ENCODE measurements around the gene ARL15.

The ARL15 gene

DNA sequence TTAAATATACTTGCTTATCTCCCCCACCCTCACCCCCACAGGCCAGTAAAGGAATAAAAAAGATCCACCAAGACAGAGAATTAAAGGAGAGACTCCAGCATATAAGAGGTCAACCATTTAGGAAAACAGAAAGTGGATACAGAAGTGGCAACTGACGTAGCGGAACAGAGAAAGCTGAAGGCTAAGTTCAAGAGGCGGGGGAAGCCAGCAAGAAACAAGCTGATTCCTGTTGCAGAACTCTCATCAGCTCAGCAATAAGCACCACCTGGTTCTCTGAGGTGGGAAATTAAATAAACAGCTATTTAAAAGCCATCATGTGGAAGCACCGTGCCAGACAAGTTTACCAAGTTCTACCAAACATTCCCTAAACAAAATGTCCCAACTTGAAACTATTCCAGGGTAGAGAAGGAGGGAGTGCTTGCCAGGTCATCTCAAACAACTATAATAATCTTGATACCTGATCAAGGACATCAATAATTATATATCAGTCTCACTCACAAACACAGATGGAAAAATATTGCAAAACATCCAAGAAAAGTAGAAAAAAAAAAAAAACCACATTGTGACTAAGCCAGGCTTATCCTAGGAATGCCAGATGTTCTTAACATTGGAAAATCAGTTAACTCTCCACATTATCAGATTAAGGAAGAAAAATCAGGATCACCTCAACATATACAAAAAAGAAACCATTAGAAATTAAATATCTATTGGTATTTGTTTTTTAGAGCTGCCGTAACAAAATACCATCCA, 7.3 kb upstream of the ARL15 start:
- no peak for DNase-seq (ENCODE audit: low read depth)
- no peak overlapping the region for H3K4me3 ChIP-seq (ENCODE audit: low read depth, low read length)

DNA sequence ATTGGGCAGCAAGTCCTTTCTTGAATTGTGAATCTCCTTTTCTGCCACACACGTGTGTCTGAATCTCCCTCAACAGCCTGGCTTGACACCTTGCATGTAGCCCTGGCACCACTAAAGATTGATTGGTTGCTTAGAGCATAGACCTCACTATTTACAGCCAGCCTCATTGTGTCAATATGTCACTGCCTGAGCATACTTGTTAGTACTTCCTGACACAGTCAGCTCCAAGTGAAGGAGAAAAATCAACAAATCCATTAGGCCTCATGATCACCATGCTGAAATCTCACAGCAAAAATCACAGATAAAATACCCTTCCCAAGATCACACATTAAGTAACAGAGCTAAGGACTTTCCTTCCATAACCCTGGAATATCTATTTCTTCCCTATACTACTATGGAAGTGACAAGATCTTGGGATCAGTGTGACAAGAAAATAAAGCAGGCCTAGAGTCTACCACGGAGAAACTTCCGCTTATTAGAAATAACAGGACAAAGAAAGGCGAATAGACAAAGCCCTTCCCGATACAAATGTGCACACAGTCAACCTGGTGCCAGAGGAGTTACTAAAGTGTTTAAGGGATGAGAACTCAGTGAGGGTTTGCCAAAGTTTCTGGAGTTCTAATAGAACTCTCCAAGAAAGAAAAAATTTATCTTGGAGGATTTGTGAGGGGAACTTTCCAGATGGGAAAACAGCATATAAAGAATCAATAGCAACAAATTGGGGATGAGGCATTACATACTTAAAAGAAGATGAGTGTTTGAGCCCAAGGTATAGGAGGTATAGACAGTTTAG, 5.6 kb upstream of the ARL15 start:
- no peak overlapping the region for H3K4me3 ChIP-seq (ENCODE audit: low read depth, low read length)
- no peak for DNase-seq (ENCODE audit: low read depth)

DNA sequence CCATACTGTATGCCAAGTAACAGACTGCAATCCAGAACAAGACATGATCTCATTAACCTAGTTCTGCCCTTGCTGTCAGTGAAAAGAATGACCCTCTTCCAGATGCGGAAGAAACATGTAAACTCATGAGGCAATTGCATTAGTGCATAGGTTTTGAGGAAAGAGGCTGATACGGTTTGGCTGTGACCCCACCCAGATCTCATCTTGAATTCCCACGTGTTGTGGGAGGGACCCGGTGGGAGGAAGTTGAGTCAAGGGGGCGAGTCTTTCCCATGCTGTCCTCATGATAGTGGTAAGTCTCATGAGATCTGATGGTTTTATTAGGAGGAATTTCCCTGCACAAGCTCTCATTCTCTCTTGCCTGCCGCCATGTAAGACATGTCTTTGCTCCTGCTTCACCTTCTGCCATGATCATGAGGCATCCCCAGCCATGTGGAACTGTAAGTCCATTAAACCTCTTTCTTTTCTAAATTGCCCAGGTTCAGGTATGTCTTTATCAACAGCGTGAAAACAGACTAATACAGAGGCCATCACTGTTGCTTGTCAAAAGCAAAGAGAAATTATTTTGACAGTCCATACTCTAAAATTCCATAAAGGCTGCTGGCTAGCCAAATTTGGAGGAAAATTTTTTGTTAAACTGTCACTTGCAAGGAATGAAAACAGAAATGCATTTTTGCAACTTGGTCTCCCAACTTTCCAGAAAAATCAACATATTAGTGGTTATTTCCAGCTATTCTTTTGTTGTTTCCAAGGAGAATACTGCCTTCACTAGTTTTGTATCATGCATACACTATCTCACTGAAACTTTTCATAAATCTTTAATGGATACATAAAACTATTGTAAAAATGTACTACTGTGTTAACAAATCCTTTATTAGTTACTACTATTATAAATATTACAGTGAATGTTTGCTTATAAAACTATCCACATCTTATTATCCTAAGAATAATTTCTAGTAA, 3.2 kb upstream of the ARL15 start:
- no peak for DNase-seq (ENCODE audit: low read depth)
- no peak overlapping the region for H3K4me3 ChIP-seq (ENCODE audit: low read depth, low read length)

DNA sequence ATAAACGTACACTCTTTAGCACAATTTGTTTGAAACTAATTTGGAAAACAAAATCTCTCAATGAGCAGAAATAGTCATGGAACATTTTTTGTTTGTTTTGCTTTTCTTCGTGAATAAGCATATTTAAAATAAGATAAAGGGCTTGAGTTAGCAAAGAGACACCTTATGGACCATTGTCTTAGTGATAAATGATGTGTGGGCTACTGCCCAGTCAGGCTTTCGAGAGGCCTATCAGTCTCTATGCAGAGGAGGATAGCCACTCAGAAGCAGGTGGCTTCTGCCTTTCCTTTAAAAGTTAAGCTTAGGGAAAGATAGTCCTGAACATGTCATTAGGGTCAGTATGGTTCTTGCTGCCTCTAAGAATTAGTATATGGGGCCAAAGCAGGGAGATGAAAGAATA, 2.1 kb upstream of the ARL15 start:
- DNase-seq (ENCODE audit: low read depth) = no peak

DNA sequence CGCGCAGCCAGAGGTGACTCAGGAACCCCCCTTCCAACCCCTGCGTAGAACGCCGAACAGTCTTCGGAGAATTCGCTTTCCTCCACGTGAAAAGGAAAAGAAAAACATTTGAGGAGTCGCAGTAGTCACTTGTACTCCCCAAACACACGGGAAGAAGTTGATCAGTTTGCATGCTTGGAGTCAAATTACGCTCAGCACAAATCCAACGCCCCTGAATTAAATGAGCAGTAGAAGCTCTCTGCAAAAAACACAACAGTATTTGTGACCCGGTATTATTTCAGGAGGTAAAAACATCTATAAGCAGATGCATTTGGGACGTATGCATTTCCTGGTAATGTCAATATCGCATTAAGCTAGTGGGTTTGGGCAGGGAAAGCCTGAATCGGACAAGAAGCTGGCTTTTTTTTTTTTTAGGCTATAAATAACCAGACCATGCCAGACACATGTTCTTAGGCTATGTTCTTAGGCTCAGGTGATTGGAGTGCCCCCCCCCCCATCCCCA, 854 bp upstream of the ARL15 start:
- no peak for DNase-seq (ENCODE audit: low read depth)
- H3K4me3 ChIP-seq (ENCODE audit: low read depth, low read length) = peak overlapping the region; percentile 92

More for the DNA sequence above, 2.1 kb upstream of the ARL15 start:
- no peak overlapping the region for H3K4me3 ChIP-seq (ENCODE audit: low read depth, low read length)

DNA sequence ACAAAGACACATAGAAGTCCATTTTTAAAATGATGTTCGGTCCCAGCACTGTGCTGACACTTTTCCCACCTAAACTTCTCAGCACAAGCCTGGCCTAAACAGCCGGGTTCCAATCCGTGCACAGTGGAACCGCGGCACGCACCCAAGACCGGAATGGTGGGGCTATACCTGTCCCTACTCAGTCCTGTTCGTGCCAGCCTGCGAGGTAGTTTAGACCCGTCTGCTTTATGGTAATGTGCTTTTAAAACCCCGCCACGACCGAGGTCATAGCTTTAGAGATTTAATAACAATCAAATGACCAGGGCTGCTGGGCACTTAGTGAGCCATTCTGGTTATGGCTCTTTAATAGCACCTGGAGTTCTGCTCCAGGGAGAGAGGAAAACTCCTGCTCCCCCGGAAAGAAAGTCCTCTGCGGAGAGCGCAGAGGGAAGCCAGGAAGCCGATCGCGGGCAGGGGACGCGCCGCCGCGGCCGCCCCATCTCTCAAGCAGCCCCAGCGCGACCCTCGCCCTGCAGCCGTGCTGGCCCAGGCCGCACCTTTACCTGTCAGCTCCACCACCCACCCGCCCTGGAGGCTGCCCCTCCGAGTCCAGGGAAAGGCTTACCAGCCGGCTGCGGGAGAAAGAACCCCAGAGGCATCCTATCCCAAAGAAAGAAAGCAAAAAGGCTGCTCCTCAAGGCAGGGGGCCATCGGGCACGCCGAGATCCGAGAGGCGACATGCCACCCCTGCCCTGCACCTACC, 511 bp downstream of the ARL15 start:
- no peak for DNase-seq (ENCODE audit: low read depth)

DNA sequence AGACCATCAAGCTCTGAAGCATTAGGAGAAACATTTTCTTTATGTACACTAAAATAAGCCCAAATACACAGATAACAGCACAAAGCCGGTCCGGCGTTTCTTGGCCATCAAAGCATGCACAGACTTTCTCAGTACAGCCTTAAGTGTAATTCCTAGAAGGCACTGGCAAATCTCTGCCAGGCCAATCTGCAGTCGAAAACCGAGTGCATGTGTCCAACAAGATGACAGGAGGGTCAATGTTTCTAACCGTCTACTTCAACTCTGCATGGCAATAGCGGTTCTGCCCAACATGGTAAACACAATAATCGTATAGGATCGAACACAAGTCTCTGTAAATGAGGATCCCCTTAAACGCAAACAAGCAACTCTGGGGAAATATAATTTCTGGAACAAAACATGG, 1.1 kb downstream of the ARL15 start:
- DNase-seq (ENCODE audit: low read depth) = no peak

More for the DNA sequence above, 511 bp downstream of the ARL15 start:
- peak overlapping the region; percentile 92 for H3K4me3 ChIP-seq (ENCODE audit: low read depth, low read length)

DNA sequence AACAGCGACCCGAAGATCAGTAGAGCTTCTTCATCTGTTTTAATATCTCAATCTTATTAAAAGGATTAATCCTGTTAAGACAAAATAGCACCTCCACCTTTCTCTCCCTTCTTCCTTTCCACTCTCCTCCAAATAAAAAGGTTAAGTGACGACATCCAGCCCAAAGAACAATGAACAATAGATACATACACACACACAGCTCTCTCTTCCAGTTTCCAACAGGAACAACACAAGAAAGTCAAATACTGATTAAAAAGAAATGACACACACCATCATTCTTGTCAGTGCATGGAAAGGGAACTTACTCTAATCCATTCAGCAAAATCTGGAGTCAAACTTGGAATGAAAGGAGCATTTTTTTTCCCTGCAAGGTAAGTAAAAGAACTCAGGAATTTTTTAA, 2.8 kb downstream of the ARL15 start:
- H3K4me3 ChIP-seq (ENCODE audit: low read depth, low read length) = no peak overlapping the region
- no peak for DNase-seq (ENCODE audit: low read depth)

More for the DNA sequence above, 1.1 kb downstream of the ARL15 start:
- peak overlapping the region; percentile 92 for H3K4me3 ChIP-seq (ENCODE audit: low read depth, low read length)

DNA sequence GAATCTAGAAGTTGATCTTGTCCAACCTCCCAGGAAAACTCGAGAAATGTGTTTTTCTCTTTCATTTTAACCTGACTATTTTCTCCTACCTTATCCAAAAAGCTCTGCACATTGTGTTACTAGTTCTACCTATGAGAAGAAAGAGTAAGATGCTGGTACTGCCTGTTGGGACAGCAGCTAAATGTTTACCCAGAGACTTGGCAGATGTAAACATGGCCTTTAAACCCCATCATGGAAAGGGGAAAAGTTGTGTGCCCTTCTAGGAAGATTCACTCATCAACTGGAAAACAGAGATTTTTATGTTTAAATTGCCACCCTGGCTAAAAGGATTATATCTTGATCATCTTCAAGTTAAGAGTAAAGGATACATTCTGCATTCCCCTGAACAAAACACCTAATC, 3.5 kb downstream of the ARL15 start:
- no peak for DNase-seq (ENCODE audit: low read depth)
- H3K4me3 ChIP-seq (ENCODE audit: low read depth, low read length) = no peak overlapping the region

DNA sequence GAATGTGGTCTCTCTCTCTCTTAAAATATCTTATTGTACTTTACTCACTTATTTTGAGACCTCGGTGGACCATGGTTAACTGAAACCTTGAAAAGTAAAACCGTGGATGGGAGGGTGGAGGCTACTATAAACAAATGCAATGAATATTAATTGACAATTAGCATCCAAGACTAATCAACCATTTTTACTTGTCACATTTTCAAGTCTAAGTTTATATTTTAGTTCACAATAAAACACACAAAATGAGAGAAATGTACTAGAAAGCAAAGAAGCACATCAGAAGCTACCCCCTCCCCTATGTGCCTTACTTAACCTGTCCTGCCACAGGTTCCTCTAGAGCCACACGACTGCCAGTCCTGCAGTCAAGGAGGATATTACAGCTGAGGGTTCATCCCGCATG, 4.6 kb downstream of the ARL15 start:
- no peak overlapping the region for H3K4me3 ChIP-seq (ENCODE audit: low read depth, low read length)
- no peak for DNase-seq (ENCODE audit: low read depth)

DNA sequence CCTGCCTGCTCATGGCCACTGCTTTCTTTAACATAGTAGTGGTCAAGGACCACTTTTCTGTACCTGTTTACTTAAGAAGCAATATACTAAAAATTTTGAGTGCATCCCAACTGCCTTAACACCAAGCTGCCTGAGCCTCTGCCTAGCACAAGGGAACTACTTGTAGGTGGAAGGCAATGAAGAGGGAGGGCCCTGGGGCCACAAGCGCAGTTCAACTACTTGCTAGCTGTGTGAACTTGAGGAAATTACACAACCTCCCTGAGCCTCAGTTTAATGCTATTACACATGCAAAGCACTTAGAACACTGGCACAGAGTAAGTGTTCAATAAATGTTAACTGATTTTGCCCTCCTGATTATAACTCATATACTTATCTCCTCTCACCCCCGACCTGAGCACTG, 6.3 kb downstream of the ARL15 start:
- no peak overlapping the region for H3K4me3 ChIP-seq (ENCODE audit: low read depth, low read length)
- DNase-seq (ENCODE audit: low read depth) = no peak

DNA sequence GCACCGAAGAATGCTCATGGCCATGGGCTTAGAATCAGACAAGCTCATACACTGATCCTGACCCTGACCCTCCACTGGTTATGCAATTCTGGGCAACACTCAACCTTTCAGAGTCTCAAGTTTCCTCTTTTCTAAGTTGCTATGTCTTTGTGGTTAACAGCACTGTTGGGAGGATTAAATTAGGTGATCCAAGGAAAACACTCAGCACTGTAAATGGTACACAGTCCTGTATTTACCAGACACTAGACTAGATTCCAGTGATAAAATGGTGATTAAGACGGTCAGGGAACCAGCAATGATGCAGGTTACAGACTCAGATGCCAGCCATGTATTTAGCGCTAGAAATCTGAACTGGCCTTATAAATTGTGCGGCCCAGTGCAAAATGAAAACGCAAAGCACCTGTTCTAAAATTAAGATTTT, 8.1 kb downstream of the ARL15 start:
- no peak for DNase-seq (ENCODE audit: low read depth)
- H3K4me3 ChIP-seq (ENCODE audit: low read depth, low read length) = no peak overlapping the region

DNA sequence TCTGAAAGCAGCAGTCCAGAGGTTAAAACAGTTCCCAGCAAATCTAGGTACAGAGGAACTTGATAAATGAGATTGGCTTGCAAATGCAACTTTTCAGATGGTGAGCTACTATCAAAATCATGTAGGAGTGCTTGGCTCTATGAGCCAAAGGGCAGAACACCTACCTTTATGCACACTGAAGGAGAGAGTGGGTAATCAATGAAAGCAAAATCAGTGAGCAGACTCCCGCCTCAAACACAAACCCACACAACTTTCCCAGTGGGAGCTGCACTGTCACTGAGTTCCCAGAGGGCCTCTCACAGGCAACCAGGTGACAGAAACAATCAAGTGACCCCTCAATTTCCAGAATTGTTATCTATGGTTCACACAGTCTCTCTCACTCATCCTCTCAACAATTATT, 8.5 kb downstream of the ARL15 start:
- H3K4me3 ChIP-seq (ENCODE audit: low read depth, low read length) = no peak overlapping the region
- no peak for DNase-seq (ENCODE audit: low read depth)

DNA sequence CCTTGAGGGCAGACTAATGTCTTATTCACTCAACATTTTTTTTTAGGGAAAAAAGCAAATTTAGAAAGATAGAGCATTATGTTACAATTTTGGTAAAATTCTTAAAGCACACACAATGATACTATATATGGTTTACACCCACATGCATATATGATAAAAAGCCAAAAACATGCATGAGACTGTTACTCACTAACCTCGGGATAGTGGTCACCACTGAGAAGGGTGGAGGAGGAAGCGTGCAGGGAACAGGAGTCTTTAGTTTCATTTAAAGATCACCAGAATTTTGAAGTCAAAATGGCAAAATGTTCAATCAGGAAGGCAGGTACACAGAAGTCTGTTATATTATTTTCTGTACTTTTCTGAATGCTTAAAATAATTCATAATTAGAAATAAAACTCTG, 9.2 kb downstream of the ARL15 start:
- no peak overlapping the region for H3K4me3 ChIP-seq (ENCODE audit: low read depth, low read length)
- no peak for DNase-seq (ENCODE audit: low read depth)

DNA sequence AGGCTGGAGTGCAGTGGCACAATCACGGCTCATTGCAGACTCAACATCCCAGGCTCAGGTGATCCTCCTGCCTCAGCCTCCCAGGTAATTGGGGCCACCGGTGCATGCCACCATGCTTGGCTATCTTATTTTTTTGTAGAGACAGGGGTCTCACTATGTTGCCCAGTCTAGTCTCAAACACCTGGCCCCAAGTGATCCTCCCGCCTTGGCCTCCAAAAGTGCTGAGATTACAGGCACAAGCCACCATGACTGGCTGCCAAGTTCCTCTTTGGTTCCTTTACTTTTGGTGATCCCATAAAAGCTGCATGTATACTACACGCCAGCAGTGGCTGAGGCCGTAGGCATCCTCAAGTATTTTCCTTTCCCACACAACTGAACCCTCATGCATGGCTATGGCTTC, 11.4 kb downstream of the ARL15 start:
- DNase-seq (ENCODE audit: low read depth) = no peak

DNA sequence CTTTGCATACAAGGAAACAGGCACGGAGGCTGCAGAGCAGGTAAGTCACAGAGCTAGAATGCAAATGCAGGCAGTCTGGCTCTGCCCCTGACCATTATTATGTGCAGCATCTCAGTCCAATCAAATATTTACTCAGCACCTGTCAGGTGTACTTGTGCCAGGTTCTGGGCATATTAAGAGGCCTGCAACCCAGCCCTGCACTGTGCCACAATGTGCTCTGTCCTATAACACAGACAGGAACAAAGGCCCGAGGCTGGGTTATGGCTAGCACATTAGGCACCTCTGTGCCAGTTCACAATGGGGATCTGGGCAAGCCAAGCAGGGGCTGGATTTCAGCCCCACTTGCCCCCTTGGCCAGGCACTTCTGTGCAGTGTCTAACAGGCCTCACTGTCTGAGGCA, 14.0 kb downstream of the ARL15 start:
- no peak for DNase-seq (ENCODE audit: low read depth)
- H3K4me3 ChIP-seq (ENCODE audit: low read depth, low read length) = no peak overlapping the region

More for the DNA sequence above, 11.4 kb downstream of the ARL15 start:
- no peak overlapping the region for H3K4me3 ChIP-seq (ENCODE audit: low read depth, low read length)

DNA sequence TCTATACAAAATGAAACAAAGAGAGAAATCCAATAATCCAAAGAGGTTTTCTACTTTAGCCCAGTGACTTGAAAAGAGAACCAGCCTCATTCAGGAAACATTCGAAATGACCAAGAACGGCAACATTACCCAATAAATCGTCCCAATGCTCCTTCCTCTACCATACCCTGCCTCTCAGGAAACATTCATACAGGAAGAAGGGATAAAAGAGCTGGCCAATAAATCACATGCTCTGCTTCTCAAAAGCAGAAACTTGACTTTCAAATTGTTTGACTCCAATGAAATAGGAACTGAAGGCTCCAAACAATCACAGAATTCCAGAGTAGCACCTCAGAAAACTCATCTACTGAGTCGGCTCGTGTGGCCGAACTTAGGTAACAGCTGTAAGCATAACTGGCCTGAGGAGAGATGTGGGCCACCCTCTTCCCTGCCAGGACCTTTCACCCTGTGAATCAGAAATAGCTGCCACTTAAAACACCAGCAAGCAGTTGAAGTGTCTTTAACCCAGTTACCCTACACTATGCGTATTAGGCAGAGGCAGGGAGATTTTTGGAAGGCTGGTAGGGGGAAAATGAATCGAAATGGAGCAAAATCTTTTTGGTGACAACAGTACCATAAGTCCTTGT, 14.6 kb downstream of the ARL15 start:
- no peak for DNase-seq (ENCODE audit: low read depth)
- H3K4me3 ChIP-seq (ENCODE audit: low read depth, low read length) = no peak overlapping the region

DNA sequence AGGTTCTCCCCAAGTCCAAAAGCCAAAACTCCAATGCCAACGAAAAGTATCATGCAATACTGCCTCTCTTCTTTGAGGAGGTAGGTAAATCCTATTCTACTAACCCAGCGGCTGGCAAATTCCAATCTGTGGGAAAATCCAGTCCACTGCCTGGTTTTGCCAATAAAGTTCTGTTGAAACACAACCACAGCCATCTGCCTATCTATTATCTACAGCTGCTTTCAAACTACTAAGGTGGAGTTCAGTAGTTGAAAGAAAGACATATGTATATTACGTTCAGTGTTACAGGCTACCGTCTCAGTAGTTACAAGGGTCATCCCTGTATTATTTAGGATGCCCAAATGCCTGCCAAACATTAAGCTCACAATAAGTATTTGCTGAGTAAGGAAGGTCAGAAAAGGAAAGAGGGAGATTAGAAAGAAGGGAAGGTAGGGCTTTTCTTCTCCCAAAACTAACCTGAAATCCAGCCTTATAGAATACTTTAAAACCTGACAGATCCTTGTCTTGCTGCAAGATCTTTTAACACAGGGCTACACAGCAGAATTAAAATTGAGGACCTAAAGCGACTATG, 16.2 kb downstream of the ARL15 start:
- no peak overlapping the region for H3K4me3 ChIP-seq (ENCODE audit: low read depth, low read length)
- no peak for DNase-seq (ENCODE audit: low read depth)
